NOMO-1 treated with DMSO at 0.1 percent for 48 hours (cell line): ENCODE measurements around the gene RAD51B.

Experiments
- DNase-seq: peaks from one replicate; lab custom pipeline; 2025; ENCODE audit not compliant: unreplicated experiment; lab: John Stamatoyannopoulos, UW

The RAD51B gene

DNA sequence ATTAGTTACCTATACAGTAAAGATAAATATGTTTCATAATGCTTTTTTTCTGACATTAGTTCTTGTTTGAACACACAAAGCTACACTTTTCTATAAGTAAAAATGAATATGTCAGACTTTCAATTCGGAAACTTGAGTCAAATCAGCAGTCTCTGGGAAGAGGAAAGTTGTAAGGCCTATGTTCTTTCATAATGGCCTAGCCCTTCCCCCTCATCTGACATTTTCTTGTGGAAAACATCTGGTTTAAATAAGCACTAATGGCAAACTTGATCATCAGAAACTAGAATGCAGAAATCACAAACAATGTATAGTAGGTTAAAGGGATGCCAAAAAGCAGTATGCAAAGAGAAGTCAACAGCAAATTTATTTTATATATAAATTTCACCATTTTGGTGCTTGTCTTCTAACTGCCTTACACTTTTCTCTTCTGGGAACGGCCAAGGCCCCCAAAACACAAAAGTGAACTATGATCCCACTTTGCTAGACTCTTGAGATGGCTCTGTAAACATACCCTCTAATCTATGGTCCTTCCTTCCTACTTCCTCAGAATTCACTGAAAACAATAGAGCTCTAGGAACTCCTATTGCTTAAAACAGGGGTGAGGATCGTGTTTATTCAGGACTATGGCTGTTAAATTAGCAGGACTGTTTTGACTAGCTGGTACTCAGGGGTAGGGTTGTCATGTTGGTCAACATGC, 444.1 kb downstream of the RAD51B start:
- DNase-seq = no peak

DNA sequence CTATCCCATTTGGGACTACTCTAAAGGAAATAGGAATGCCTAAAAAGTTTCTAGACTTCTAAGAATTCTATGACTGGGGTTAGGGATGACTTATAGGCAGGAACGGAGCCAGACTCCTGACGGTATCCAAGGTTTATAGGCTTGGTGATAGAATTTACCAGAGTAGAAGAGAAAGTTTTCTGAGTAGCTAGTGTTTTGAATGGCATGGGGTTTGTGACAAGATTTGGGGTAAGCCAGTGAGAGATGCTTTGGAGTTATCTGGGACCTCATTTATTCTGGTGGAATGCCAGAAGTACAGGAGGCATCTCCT, 444.6 kb downstream of the RAD51B start:
- no peak for DNase-seq

DNA sequence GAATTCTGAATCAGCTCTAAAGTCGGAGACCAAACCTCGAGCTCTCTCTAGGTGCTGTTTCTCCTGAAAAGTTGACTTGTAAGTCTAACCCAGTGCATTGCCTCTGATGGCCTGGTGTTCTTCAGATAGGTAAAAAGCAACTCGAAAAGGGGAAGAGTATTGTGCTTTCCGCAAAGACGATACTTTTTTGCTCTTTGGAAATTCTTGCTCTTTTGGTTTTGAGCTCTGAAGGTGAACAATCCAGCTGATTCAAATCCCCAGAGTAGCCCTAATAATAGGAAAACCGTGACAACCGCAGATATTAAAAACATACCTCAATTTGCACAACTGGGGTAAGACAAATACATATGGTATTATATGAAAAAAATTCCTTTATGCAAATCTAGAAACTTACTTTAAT, 447.4 kb downstream of the RAD51B start:
- DNase-seq = no peak

DNA sequence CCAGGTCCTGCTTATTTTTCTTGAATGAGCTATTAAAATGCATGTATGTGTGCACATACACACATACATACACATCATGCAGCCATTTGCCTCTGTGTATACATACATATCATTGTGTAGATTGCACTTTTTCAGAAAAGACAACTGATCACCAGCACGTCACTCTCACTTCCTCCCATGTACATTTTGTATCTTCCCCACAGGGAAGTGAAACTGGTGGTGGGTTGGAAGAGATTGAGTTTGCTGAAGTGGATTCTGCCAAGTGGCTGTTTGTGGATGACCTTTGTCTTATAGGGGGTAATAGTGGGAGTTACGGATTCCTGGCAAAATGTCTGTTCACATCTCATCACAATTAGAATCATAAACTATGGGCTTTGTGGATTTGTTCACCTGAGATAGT, 448.6 kb downstream of the RAD51B start:
- peak; percentile 94 for DNase-seq

DNA sequence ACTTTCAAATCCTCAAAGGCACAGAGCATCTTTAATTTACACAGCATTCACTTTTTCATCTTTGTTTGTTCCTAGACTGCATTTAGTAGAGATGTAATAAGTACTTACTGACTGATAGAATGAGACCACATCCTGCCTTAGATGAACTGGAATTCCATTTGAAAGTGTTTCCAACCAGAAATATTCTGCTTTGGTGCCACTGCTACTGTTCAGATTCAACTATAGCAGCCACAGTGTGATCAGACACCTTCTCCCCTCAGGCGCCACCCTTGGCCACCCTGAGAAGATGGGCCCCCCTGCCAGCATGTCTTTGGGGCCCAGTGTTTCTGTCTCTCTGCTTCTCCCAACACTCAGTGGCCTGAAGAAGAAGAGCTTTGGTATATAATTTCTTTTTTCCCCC, 449.1 kb downstream of the RAD51B start:
- no peak for DNase-seq

DNA sequence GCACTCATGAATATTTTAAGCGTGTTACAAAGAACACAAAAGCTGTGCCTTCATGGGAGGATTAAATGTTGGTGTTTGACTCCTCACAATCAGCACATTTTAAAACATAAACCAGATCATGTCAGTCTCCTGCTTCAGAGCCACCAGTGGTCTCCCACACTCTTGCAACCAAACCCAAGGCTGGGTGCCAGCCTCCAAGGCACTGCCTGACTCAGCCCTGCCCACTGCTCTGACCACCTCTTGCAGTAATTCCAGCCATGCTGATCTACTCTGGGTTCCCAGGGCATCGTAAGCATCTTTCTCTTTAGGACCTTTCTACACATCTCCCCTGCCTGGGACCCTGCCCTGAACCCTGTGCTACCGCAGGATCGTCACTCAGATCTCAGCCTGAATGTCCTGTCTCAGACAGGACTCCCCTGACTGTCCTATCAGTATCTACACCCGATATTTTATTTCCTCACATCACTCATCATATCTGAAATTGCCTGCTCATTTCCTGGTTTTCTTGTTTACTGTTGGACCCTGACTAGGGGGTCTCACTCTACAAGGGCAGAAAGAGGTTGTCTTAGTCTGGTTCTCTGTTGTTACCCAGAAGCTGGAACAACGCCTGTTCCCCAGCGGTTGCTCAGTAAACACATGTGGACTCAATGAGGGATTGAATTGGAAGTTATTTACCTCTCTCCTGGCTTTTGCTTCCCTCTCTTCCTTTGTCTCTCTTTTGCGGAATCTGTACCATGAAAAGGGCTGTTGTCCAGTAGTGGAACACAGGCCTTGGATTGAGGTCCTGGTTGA, 449.8 kb downstream of the RAD51B start:
- DNase-seq = no peak

DNA sequence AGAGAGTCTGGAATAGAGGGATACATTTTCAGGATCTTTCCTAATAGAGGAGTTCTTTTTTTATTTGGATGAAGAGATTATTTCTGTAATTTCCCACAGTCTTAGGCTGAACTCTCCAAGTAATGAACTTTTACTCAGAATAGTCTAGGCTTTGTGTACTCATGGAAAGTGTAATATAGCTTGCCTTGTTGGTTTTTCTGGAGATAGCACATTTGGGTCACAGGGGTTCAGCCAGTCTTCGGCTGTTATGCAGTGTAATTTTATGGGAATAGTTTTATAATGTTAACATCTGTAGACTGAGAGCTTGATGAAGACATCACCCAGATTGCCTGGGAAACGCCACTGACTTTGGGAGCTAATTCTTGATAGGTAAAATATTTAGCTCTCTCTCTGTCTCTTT, 450.8 kb downstream of the RAD51B start:
- DNase-seq = no peak

DNA sequence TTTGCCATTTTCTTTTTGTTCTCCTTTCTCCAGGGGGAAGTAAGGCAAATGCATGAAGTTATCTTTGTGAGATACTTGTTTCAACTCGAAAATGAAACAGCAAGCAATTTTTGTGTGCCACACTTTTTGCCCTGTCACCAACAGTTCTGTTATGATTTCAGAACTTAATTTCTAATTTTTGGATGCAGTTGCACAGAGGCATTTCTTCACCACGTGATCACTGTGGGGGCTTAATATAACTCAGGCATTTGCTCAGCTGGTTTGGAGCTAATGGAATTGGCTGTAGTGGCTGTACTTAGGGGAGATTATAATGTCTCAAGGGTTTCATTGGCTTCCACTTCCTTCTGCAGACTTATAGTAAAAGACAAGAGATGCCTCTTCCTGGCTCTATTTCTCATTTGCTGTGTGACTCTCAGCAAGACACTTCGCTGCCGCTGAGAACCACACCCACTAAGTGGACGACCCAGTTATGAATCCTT, 452.4 kb downstream of the RAD51B start:
- DNase-seq = peak; percentile 40

DNA sequence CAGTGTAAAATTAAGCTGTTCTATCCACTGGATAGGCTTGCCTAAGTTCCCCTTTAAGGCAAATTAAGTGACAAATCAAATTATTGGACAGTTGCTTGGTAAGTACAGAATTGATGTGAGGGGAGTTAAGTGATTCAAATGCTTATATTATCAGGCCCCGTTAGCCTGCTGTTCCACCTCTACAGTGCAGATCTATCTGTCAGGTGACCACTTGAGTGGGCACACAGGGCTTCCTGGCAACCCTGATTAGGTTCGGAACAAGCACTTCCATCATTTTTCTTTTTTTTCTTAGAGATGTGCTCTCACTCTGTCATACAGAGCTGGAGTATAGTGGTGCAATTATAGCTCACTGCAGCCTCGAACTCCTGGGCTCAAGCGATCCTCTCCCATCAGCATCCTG, 453.8 kb downstream of the RAD51B start:
- DNase-seq = no peak

DNA sequence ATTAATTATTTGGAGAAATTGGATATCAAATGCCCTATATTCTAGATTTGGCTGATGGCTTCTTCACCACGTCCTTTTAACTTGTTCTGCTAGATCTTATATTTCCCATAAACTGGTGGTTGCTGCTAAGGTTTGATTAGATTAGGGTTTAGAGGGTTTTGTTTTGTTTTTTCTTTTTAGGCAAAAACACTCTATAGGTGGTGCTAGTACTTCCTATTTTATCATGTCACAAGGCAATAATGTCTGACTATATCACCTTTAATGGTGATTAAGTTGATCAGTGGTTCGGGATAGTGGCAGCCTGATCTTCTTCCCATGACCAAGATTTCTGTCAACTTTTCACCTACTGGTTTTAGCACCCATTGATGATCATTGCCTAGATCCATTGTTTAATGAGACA, 455.1 kb downstream of the RAD51B start:
- DNase-seq = no peak

DNA sequence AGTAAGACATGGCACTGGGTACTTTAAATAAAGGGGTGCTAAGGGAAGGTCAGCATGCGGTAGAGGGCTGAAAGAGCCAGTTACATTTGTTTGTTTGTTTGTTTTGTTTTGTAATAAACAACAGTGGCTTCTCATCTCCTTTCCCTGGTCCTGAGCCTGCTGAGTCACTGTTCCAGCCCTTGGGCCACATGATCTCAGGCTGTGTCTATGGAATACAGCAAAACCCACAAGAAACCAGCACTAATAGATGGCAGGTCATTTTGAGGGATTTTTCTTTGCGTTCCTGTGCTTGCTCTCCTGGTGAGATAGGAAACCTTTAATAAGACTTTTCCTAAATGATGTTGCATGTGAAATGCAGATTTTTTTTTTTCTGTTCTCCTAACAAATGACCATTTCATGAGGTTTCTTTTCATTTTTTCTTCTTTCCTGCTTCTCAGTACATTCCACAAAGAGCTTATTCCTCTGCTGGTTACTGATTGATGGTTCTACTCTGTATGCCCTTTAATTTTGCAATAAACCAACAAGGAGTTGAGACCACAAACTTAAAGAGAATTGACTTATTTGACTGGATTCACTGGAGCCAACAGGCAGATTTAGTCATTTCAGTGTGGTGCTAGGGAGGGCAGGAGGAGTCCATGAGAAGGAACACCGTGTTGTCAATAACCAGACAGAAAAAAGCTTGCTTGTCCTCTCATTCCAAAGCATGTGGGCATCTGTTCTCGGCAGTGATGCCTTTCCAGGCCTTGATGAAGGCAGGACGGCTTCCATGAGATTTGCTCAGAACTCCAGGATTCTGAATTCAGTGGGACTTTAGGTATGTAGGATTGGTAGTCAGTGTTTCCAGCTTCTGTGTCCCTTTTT, 459.2 kb downstream of the RAD51B start:
- DNase-seq = no peak

DNA sequence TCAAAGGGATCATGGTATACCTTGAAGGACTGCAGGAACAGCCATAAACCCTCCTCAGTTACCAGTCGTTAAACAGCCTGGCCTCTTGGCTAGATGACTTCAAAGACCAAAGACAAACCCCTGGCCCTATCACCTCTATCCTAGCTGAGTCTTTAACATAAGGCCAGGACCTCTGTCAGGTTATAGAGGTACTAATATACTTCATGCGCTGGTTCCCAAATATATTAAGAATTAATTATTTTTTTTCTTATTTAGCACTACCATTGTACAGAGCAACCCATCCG, 459.8 kb downstream of the RAD51B start:
- DNase-seq = no peak

DNA sequence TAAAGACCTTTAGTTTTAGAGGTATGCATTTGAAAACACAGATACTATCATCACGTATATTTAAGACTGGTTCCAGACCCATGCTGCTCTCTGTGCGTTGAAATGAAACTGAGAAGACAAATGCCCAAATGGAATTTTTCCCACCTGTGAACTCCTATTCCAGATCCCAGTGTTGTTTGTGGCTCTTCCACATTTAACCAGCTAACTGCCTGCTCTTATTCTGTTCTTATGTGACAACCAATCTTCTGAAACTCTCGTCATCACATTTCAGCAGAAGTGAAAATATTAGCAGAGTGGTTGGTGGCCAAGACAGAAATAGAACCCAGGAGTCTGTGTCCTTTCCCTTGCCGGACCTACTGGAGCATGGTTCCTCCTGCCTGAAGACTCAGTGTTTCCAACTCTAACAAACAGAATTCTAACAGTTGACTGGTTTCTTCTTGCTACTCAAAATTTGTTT, 460.2 kb downstream of the RAD51B start:
- DNase-seq = no peak

DNA sequence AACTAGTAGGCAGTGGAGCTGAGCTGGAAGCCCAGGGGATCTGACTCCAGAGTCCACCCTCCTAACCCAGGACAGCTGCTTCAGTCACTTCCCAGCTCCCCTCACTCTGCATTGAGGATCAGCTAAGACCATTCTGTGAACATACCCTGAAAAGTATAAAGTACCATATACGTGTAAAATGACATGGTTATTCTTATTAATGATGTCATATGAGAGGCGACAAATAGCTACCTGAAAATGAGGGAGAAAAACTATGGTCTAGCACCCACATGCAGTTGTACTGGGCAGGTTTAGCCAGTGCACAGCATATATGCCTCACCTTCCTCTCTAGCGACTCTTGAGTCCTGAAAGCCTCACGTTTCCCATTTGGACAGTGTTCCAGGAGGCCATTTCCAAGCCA, 461.9 kb downstream of the RAD51B start:
- no peak for DNase-seq

DNA sequence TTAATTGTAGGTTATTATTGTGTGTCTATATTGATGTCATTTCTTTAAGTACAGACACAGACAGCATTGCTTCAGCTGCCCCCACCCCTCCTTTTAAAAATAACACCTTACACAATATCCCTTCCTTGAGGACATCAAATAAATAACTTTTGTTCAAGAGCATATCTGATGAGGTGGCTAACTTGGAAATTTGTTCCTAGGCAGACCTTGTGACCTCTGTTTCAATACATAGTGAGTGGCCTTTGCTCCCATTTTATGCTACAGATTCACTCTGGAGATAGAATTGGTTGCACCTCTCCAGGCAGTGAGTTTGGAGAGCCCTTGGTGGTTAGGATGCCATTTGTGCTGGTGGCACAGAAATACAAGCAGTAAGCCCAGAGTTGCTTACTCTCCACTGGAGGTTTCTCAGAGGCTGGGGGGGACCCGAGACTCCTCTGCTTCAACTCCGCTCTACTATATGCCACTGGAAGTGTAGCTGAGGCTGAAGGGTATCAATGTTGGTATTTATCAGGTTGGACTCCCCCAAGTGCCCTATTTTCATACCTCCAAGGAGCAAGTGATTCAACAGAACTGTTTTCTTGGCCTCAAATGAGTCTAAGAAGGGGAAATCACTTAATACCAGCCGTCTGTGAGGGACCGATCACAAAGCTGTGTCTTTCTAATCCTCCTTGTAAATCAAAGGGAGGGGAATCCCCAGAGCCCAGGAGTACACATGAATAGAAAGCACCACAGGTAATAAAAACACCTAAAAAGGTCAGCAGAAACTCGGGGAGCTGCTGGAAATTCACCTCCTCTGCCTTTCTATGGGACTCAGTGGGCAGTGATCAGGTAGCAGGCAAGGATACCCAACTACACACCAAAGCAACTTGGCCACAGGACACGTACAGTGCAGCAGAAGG, 463.1 kb downstream of the RAD51B start:
- no peak for DNase-seq

DNA sequence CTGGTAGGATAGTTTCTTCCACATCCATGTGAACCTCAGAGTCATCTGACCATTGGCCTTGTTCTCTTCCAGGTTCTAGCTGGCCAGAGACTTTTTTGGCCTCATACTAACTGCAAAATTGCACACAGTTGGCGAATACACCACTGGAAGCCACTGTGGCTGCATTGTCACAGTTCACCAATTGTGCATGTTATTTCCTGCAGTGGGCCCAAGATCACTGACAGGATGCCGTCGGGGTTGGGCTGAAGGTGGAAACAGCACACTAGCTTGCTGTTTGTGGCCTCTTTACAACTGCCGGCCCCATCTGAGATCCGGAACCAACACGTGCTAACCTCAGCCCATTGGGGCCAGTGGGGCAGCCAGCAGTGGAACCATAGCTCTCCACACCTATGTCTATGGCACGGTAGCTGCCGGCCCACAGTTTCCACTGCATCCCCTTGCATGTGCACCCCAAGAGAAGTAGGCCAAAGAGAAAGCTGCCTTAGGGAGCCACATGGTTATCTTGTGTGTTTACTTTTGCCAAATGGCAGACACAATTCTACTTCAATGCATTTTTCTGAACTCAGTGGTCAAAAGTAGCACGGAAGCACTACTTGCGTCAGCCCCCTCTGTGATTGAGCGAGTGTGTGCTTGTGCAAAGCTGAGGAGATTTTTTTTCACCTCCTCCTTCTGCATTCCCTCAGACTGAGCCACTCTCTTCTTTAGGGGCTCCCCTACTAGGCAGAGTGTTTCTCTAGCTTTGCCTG, 464.0 kb downstream of the RAD51B start:
- no peak for DNase-seq

DNA sequence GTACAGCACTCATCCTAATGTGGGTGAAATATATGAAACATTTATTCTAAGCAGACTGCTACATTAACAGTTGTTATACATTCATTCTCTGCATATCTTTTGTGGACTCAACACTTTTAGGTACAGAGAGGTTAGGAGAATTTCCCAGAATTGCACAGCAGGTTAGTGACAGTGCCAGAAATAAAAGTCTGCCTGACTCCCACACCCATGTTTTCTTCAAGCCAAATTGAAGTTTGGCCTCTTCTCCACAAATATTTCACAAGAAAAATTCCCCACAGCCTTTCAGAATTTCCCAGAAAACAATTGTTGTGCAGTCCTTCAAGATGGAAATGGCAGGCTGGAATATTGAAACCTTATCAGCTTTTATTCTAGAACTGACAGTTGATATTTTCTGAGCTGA, 464.8 kb downstream of the RAD51B start:
- DNase-seq = no peak

DNA sequence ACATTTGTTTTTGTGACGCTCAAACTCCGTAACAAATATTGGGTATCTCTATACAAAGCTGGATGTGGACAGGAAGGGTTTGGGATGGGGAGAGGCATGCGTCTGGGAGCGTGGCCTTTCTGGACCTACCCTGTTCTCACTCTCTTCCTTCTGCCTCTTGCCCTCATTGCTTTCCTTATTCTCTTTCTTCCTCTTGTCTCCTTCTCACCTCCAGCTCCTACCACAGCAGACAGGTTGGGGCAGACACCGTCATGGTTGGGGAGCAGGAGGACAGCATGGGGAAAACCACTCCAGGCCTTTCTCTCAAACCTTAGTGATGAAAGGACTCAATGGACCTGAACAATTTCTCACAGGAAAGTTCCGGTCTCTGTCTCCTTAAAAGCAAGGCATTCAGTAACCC, 465.3 kb downstream of the RAD51B start:
- DNase-seq = no peak

DNA sequence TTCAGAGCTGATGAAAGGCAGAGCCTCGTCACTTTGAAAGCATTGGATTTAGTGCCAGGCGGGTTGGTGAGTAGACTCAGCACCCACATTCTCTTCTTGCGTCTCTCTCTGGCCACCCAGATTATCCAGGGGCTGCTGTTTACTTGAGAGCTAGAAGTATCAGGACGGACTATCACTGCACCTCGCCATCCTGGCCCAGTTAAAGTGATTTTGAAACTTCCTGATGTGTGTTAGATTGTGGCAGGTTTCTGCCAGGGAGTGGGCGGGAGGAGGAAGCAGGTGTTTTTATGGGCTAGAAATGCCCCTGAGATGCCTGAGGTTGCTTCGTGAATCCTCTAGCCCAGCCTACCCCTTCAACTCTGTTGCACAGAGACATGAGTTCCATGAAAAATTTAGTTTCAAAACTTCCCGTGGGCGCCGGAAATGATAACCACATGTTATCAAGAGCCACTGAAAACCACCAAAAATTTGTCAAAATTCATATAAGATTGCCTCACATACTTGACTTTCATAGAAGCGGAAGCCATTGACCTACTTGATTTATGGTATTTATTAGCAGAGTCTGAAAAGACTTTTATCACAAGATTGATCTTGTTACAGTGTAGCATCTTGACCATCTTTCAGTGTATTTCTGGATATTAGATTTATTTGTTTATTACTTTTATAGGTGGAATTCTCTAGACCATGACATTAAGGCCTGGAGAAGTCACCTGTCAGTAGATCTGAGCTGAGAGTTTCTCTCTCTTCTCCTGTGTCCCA, 466.0 kb downstream of the RAD51B start:
- DNase-seq = peak; percentile 78

DNA sequence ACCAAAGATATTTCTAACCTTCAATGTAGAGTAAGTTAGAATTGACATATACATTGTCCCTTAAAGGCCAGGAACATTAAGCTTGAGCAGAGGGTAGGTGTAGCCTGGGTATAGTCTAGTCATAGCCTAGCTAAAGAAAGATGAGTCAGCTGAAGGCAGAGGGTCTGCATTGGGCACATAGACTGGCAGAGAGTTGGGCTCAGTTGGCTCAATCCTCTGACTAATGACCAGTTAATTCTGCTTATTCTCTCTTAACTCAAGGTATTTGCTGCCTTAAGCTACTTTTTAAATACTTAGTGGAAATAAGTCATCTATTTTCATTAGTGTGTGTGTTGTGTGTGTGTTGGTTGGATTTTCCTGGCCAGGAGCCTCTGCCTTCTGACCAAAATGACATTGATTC, 467.1 kb downstream of the RAD51B start:
- no peak for DNase-seq
